Effector memory CD8-positive, alpha-beta T cell (primary cell): ENCODE results near the gene HNRNPUL2.

Experiments used
- ATAC-seq: fragments of 150-1000 bp; cut with Tn5 transposase; replicated peaks from 2 replicates; pipeline ENCODE4 v1.10.0; 2021; ENCODE audit warnings: mild to moderate bottlenecking, moderate library complexity
- DNase-seq, 3 experiments: peaks; one replicate each; pipeline ENCODE4 v3.0.0; 2021
- H3K27ac Mint-ChIP-seq, 2 donors: one replicate each; pipeline ENCODE4 v1.8.0; 2022; ENCODE audit warnings: mild to moderate bottlenecking in 2 of 2, mixed read lengths in 2 of 2, moderate library complexity in 2 of 2
- H3K27me3 Mint-ChIP-seq, 2 donors: one replicate each; pipeline ENCODE4 v1.8.0; 2022; ENCODE audit warnings: mixed read lengths in 2 of 2
- H3K36me3 Mint-ChIP-seq: one replicate; pipeline ENCODE4 v1.8.0; 2022; ENCODE audit warnings: mild to moderate bottlenecking, moderate library complexity, mixed read lengths; ENCODE audit not compliant: insufficient read depth
- H3K4me1 Mint-ChIP-seq, 2 donors: one replicate each; pipeline ENCODE4 v1.8.0; 2022; ENCODE audit warnings: low read depth in 2 of 2, mixed read lengths in 2 of 2
- H3K4me3 Mint-ChIP-seq, 2 donors: one replicate each; pipeline ENCODE4 v1.8.0; 2022; ENCODE audit warnings: mild to moderate bottlenecking in 2 of 2, mixed read lengths in 2 of 2, moderate library complexity in 2 of 2
- H3K9me3 Mint-ChIP-seq, 2 donors: one replicate each; pipeline ENCODE4 v1.8.0; 2022; ENCODE audit warnings: mixed read lengths in 2 of 2

Gene HNRNPUL2

GRCh38 chr11:62665599-62666258 lies 61.5 kb downstream of the HNRNPUL2 start:
- peak; percentile 54 for ATAC-seq
- Mint-ChIP-seq H3K36me3 (peaks cover 39% of the 10 kb centered on the region), H3K9me3 (no peaks in the 10 kb centered on the region), H3K27ac (peak overlapping the region; percentile 96 to 98), H3K27me3 (no peaks in the 10 kb centered on the region), H3K4me3 (peak overlapping the region; percentile 95 to 96), H3K4me1 (peaks cover 19 to 33% of the 10 kb centered on the region in 2 donors)
- peak; percentile 53 to 59 (median 54) for DNase-seq

GRCh38 chr11:62665075-62665598 lies 62.1 kb downstream of the HNRNPUL2 start, which contains the start of the genes C11orf98 and CSKMT:
C11orf98 (minus strand) TSS chr11:62665210; CDS start chr11:62665169, 41 bp downstream.
CSKMT (plus strand) TSS chr11:62665312; CDS start chr11:62665880, 568 bp downstream.
- H3K36me3 Mint-ChIP-seq: peaks cover 39% of the 10 kb centered on the region
- peak within 1 kb of the TSS; percentile 96 to 98 for H3K27ac Mint-ChIP-seq
- peaks cover 17 to 28% of the 10 kb centered on the region in 2 donors for H3K4me1 Mint-ChIP-seq
- peak within 1 kb of the TSS; percentile 95 to 96 for H3K4me3 Mint-ChIP-seq
- peak; percentile 88 for ATAC-seq
- H3K9me3 Mint-ChIP-seq: no peaks in the 10 kb centered on the region
- DNase-seq: peak; percentile 96 to 97 (median 97)
- H3K27me3 Mint-ChIP-seq: no peaks in the 10 kb centered on the region

- no peaks in the 10 kb centered on the region for H3K9me3 Mint-ChIP-seq
- H3K4me1 Mint-ChIP-seq: peaks cover 17 to 27% of the 10 kb centered on the region in 2 donors
- DNase-seq: peak in 2 of 3 experiments; percentile 39 to 46
- H3K4me3 Mint-ChIP-seq: peak overlapping the region; percentile 95 to 96
- peaks cover 39% of the 10 kb centered on the region for H3K36me3 Mint-ChIP-seq
- peak; percentile 45 for ATAC-seq
- H3K27ac Mint-ChIP-seq: peak overlapping the region; percentile 96 to 98
- H3K27me3 Mint-ChIP-seq: no peaks in the 10 kb centered on the region
Measured at GRCh38 chr11:62664405-62665074, 62.7 kb downstream of the HNRNPUL2 start.
